Stimulated activated CD8-positive, alpha-beta memory T cell treated with anti-CD3 and anti-CD28 coated beads, Interleukin-4, amount 100 ng/mL, for 24 hours (primary cell): ENCODE results near the gene ARHGAP15.

Source experiments
- DNase-seq: peaks from one replicate; pipeline ENCODE4 v3.0.0-alpha.2; 2020; ENCODE audit warnings: low read depth

Gene ARHGAP15

GRCh38 chr2:143482771-143483170, 353.6 kb downstream of the ARHGAP15 start:
- DNase-seq, result no peak

GRCh38 chr2:143486976-143487375, 357.8 kb downstream of the ARHGAP15 start:
- no peak for DNase-seq

GRCh38 chr2:143489145-143489544, 359.9 kb downstream of the ARHGAP15 start:
- no peak for DNase-seq

DNA sequence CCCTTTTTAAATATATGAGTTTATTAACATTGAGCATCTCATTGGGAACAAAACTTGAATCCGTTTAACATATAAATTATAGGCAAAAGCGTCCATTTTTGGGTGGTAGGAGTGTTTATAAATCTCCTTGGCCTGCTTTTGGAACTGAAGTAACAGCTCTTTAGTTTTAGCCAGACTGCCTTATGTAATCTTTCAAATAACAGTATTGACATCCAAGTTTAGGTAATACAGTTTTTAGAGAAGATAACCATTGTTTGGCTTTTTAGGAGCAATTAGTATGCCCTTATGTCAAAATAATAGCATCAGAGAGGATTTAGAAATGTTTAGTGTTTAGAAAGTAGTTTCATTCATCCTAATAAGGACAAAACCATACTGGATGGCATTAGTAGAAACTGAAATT, 361.9 kb downstream of the ARHGAP15 start:
- no peak for DNase-seq

GRCh38 chr2:143493339-143493738, 364.1 kb downstream of the ARHGAP15 start:
- DNase-seq, result no peak

DNA sequence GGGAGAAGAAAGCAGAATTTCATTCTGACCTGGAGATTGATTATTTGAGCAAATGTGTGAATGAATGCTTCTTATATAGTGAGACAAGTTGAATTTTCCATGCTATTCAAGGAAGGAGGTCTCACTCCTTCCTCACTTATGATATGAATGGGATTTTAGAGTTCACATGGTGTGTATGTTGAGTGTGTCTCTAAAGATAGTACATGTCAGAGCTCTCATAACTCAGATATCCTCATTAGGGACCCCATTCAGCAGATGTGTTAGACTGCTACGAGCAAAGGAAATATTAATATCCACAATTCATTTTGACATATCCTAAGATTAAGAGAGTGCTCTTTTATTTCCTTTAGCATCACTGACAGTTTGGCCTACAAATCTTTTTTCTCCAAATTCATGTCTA, 368.5 kb downstream of the ARHGAP15 start:
- no peak for DNase-seq

DNA sequence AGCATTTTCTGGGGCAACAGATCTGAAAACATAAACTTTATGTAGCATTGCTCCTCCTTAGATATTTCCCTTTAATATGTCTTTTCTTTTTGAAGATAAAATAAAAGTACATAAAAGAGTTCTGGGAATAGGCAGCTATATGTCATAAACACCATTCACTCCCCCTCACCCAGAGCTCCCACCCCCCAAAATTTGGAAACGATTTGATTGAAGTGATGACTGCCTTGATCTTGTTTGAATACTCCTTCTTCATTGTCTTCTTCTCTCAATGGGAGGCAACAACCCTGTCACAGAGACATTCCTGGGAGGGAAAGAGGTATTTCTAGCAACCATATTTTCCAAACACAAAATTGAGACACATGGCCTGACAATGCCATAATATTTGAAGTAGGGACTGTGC, 369.3 kb downstream of the ARHGAP15 start:
- no peak for DNase-seq

GRCh38 chr2:143499061-143499460, 369.8 kb downstream of the ARHGAP15 start:
- no peak for DNase-seq

DNA sequence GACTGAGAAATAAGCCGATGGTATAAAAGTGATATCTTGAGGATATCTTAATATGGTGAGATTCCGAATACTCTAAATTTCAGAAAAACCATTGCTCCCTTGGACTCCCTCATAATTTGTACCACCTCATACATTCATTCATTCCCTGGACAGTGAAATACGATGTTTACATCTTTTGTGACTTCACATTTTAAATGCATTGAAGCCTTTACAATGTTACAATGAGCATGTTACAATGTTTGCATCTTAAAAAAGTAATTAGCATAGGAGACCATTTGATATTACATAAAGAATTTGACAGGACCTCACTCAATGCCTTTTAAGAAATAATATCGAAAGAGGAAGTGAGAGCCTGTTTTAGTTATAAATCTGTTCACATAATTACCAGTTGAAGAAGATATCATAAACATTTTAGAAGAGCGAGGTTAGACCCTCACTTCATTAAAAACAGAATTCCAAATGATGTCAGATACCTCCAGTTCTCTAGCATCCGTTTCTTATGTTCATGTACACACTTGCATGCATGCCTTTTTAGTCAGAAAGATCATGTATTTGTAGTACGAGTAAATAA, 372.0 kb downstream of the ARHGAP15 start:
- no peak for DNase-seq

GRCh38 chr2:143503280-143503679, 374.1 kb downstream of the ARHGAP15 start:
- DNase-seq, result no peak

DNA sequence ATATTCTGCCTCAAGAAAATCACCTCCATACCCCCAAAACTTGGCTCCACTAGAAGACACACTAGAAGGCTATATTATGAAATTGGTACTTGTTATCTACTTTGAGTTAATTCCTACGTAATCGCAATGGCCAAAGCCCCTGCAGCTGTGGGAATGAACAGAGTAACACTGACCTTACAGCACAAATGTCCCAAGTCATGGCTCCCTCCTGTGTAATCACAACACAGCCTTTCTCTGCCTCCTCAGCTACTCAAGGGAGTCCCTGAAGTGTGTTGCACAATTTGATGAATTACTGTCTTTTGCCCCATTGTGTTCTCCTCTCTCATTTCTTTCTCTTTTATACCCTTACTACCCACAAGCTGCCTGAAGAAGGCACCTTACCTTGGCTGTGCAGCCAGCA, 375.2 kb downstream of the ARHGAP15 start:
- no peak for DNase-seq

DNA sequence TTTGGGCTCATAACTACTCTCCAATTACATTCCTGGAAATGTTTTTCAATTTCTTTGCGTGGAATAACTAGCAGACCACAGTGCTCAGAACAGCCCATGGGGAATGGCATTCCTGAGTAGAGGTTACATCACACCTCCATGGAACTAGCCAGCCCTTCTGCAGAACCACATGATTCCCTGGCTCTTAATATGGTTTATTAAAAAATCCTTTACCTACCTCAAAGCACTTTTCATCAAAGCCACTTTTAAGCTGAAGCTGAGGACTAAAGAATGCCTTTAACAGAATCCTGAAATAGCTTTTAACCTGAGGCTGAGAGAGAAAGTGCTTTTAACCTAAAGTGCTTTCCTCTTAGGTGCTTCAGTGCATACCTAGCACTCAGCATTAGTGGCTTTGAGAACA, 376.3 kb downstream of the ARHGAP15 start:
- no peak for DNase-seq

DNA sequence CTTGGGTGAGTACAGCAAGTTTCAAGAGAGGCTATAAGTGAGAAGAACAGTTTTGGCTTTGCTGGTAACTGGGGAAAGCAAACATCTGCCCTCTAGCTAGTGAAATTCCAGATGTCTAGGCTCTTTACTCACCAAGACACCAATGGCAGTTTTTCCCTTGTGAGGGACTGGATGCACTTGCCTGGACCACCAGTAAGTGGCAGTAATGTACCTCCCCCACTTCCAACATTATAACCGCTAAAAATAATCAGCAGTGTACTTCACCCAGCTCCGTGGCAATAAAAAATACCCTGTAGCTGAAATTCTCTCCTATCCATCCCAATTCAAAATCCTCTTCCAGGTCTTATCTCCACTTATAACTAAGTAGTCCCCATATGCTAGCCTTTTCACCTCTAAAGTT, 383.9 kb downstream of the ARHGAP15 start:
- no peak for DNase-seq

DNA sequence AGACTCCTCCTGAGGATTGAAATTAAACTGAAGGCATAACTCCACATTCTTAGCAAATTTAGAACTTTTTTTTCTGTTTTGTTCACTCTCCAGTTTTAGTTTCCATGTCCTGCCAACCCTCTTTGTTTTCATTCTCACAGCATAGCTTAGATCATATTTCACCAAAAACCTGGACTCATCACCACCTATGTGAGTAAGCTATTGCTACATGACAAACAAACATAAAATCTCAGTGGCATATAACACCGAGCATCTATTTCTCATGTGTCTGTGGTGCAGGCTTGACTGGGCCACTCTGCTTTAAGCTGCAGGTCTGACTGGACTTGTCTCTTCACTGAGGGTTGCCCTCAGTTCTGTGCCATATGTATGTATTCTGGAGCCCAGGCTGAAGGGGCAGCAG, 385.2 kb downstream of the ARHGAP15 start:
- no peak for DNase-seq

DNA sequence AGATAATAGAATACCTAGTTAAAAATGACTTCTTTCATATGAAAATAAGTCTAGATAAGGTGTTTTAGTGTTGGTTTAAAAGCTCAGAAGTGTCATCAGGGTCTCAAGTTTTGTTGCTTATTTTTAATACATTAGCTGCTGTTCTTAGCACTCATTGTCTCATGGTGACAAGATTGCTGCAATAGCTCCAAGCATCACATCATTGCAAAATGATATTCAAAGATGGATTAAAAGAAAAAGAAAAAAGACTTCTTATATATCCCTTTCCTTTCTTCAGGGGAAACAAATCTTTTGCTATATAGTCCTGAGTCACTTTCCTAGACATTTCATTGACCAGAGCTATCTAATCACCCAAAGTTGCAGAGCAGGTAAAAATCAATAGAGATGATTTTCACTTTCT, 386.1 kb downstream of the ARHGAP15 start:
- DNase-seq, result no peak

- DNase-seq, result no peak
These were observed 390.3 kb downstream of the ARHGAP15 start for GRCh38 chr2:143519521-143519920.

DNA sequence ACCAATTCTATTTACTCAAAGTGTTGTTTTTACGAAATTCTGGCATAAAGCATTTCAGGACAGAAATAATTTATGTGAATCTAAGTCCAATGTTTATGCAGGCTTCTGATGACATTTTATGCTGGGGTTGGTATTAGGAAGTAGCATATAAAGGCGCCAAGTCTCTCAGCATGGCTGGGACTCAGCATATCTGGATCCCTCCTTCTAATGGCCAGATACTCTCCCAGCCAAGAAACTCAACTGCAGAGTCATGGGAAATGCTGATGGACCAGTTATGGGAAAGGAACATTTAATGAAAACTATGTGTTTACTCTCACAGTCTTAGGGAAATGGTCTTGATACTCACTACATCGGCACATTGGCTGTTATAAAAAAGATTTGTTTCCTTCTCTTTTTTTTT, 392.2 kb downstream of the ARHGAP15 start:
- DNase-seq, result no peak

GRCh38 chr2:143522699-143523098, 393.5 kb downstream of the ARHGAP15 start:
- DNase-seq, result no peak

DNA sequence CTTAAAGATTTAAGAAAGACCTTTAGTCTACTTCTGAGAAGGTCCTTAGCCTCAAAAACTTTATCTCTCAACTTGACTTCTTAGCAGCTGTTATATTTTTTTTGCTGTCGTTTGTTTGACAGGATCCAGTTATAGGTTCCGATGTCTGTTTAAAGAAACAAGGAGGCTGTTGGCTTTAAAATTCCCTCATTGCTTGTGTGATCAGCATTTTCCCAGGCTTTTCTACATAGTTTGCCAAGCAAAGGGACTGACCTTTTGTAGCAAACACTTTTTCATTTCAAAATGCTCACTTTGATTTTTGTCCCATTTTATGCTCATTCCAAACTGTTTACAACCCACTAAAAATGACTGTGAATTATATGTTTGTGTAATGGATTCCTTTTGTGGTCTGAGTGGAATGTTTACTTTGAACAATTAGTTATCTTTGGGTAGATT, 394.9 kb downstream of the ARHGAP15 start:
- no peak for DNase-seq

- DNase-seq, result no peak
These were observed 395.6 kb downstream of the ARHGAP15 start for GRCh38 chr2:143524559-143525401.

GRCh38 chr2:143525402-143525860, 396.2 kb downstream of the ARHGAP15 start:
- DNase-seq, result no peak

- DNase-seq, result no peak
These were observed 397.3 kb downstream of the ARHGAP15 start for GRCh38 chr2:143526498-143526897.

- no peak for DNase-seq
These were observed 398.8 kb downstream of the ARHGAP15 start for GRCh38 chr2:143528021-143528420.
